ENCODE data around the gene CHD5. TPM values are rescaled to one million over a fixed set of nuclear protein-coding genes. Genes with fewer than 3 reads are reported as not detected.

CHD5 gene
- total and polyA plus RNA-seq, 7 experiments from 2014 or later, result 0.14 to 2.8 (median 0.37) TPM; not detected in 2

GRCh38 chr1:6183520-6183989, 3.4 kb upstream of the CHD5 start:
- Mint-ChIP-seq H3K4me1 (peaks cover 13 to 33% (median 23%) of the 10 kb centered on the region in 7 donors), H3K4me3 (no peak overlapping the region), H3K27me3 (peaks cover 10 to 25% (median 17%) of the 10 kb centered on the region in 5 donors), H3K27ac (no peak overlapping the region), H3K36me3 (peaks cover 0 to 14% (median 9%) of the 10 kb centered on the region in 5 donors), H3K9me3 (peaks cover 0 to 2% (median 0%) of the 10 kb centered on the region in 11 donors)
- intact Hi-C loops (cut with micrococcal nuclease), result no loop called here
- CTCF ChIA-PET, result no interaction called here
- Histone ChIP-seq H3K4me1 (ENCODE audit: control insufficient read depth in 2 of 2, insufficient read depth in 2 of 2, low read length in 2 of 2) (no peaks in the 10 kb centered on the region), H3K27ac (ENCODE audit: low read depth, low read length) (no peak overlapping the region), H3K4me3 (ENCODE audit: low read length) (no peak overlapping the region), H3K27me3 (ENCODE audit: control insufficient read depth in 2 of 2, insufficient read depth in 2 of 2, low read length in 2 of 2) (peaks cover 3 to 5% of the 10 kb centered on the region in 2 donors), H3K9me3 (ENCODE audit: control insufficient read depth in 2 of 3, low read length in 3 of 3) (no peaks in the 10 kb centered on the region), H3K36me3 (ENCODE audit: control insufficient read depth in 2 of 3, insufficient read depth in 3 of 3, low read length in 3 of 3) (peaks cover 0 to 28% (median 0%) of the 10 kb centered on the region in 3 experiments)
- POLR2A ChIA-PET, result no interaction called here
- ATAC-seq (peak; percentile 18), DNase-seq (no peak)

DNA sequence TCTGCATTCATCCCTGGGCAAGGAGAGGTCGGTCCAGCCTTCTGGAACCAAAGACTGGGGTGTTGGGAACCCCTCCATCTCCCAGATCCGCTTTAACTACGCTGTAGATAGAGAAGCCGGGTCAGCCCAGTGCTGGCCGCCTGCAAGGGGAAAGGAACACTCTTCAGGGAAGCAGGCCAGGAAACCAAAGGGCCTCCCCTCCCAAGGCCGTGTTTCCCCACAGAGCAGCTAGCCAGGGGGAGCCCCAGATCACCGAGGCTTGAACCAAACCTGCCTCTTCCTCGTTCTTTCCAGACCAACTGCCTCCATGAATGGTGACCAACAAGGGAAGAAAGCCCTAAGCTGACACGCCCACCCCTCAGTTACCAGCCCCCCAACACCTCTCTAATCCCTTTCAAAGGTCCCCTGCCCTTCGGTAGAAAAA, 1.2 kb upstream of the CHD5 start:
- Mint-ChIP-seq H3K4me1 (peaks cover 15 to 45% (median 27%) of the 10 kb centered on the region in 7 donors), H3K9me3 (peaks cover 0 to 2% (median 0%) of the 10 kb centered on the region in 11 donors), H3K27me3 (peaks cover 29 to 46% (median 32%) of the 10 kb centered on the region in 5 donors), H3K36me3 (peaks cover 0 to 10% (median 5%) of the 10 kb centered on the region in 5 donors), H3K27ac (peak overlapping the region in 1 of 9 donors; percentile 12), H3K4me3 (peak overlapping the region in 9 of 10 donors; percentile 49 to 82 (median 70))
- ATAC-seq (no peak), DNase-seq (no peak)
- Histone ChIP-seq H3K27me3 (ENCODE audit: control insufficient read depth in 2 of 2, insufficient read depth in 2 of 2, low read length in 2 of 2) (peaks cover 3 to 13% of the 10 kb centered on the region in 2 donors), H3K36me3 (ENCODE audit: control insufficient read depth in 2 of 3, insufficient read depth in 3 of 3, low read length in 3 of 3) (peaks cover 0 to 15% (median 0%) of the 10 kb centered on the region in 3 experiments), H3K4me3 (ENCODE audit: low read length) (no peak overlapping the region), H3K27ac (ENCODE audit: low read depth, low read length) (no peak overlapping the region), H3K4me1 (ENCODE audit: control insufficient read depth in 2 of 2, insufficient read depth in 2 of 2, low read length in 2 of 2) (no peaks in the 10 kb centered on the region), H3K9me3 (ENCODE audit: control insufficient read depth in 2 of 3, low read length in 3 of 3) (no peaks in the 10 kb centered on the region)
- ChIA-PET CTCF (interaction anchor here (0.6 kb wide), 1 partner anchor 25 kb away, joined by 3 read pairs; no protein-coding TSS in a partner anchor), POLR2A (no interaction called here)
- intact Hi-C loops (cut with micrococcal nuclease), result no loop called here

GRCh38 chr1:6180707-6181311, 688 bp upstream of the CHD5 start:
- Histone ChIP-seq H3K9me3 (ENCODE audit: control insufficient read depth in 2 of 3, low read length in 3 of 3) (no peaks in the 10 kb centered on the region), H3K27ac (ENCODE audit: low read depth, low read length) (no peak overlapping the region), H3K4me1 (ENCODE audit: control insufficient read depth in 2 of 2, insufficient read depth in 2 of 2, low read length in 2 of 2) (no peaks in the 10 kb centered on the region), H3K4me3 (ENCODE audit: low read length) (no peak overlapping the region), H3K36me3 (ENCODE audit: control insufficient read depth in 2 of 3, insufficient read depth in 3 of 3, low read length in 3 of 3) (peaks cover 0 to 12% (median 0%) of the 10 kb centered on the region in 3 experiments), H3K27me3 (ENCODE audit: control insufficient read depth in 2 of 2, insufficient read depth in 2 of 2, low read length in 2 of 2) (peaks cover 3 to 13% of the 10 kb centered on the region in 2 donors)
- ChIA-PET POLR2A (no interaction called here), CTCF (no interaction called here)
- Mint-ChIP-seq H3K4me3 (peak overlapping the region in 9 of 10 donors; percentile 58 to 82 (median 70)), H3K9me3 (peaks cover 0 to 2% (median 0%) of the 10 kb centered on the region in 11 donors), H3K4me1 (peaks cover 12 to 42% (median 27%) of the 10 kb centered on the region in 7 donors), H3K27me3 (peaks cover 29 to 46% (median 33%) of the 10 kb centered on the region in 5 donors), H3K36me3 (peaks cover 0 to 7% (median 3%) of the 10 kb centered on the region in 5 donors), H3K27ac (no peak overlapping the region)
- no peak for DNase-seq
- intact Hi-C loops (cut with micrococcal nuclease), result no loop called here
- ATAC-seq, result no peak

DNA sequence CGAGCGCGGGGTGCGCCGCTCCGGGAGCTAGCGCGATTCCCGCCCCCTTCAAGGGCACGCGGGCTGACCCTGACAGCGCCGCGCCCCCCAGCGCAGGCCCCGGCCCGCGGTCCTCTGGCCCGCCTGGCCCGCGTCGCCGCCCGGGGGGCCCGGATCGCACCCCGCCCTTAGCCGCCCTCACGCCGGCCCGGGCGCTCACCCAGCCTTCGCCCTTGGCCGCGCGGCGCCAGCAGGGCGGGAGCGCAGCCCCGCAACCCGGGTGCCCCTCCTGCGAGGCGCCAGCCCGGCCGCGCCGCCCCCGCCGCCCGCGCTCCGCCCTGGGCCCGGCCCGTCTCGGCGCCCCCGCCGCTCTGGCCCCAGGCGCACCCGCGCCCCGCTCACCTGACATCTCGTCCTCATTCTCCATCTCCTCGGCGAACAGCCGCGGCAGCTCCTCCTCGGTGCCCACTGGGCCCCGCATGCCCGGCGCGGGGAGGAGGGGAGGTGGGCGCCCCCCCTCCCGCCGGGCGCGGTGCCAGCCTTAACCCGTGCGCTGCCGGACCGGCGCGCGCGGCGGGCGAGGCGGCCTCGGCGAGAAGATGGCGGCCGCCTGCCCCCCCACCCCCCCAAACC, 451 bp downstream of the CHD5 start:
- POLR2A ChIA-PET, result no interaction called here
- intact Hi-C loops (cut with micrococcal nuclease), result no loop called here
- DNase-seq (no peak), ATAC-seq (no peak)
- Mint-ChIP-seq H3K27me3 (peaks cover 29 to 46% (median 33%) of the 10 kb centered on the region in 5 donors), H3K4me3 (peak overlapping the region in 1 of 10 donors; percentile 84), H3K27ac (no peak overlapping the region), H3K4me1 (peaks cover 10 to 40% (median 27%) of the 10 kb centered on the region in 7 donors), H3K36me3 (peaks cover 0 to 5% (median 2%) of the 10 kb centered on the region in 5 donors), H3K9me3 (peaks cover 0 to 2% (median 0%) of the 10 kb centered on the region in 11 donors)
- Histone ChIP-seq H3K4me1 (ENCODE audit: control insufficient read depth in 2 of 2, insufficient read depth in 2 of 2, low read length in 2 of 2) (no peaks in the 10 kb centered on the region), H3K27ac (ENCODE audit: low read depth, low read length) (no peak overlapping the region), H3K9me3 (ENCODE audit: control insufficient read depth in 2 of 3, low read length in 3 of 3) (no peaks in the 10 kb centered on the region), H3K27me3 (ENCODE audit: control insufficient read depth in 2 of 2, insufficient read depth in 2 of 2, low read length in 2 of 2) (peaks cover 3 to 13% of the 10 kb centered on the region in 2 donors), H3K4me3 (ENCODE audit: low read length) (no peak overlapping the region), H3K36me3 (ENCODE audit: control insufficient read depth in 2 of 3, insufficient read depth in 3 of 3, low read length in 3 of 3) (peaks cover 0 to 3% (median 0%) of the 10 kb centered on the region in 3 experiments)
- CTCF ChIA-PET, result no interaction called here

- Histone ChIP-seq H3K9me3 (ENCODE audit: control insufficient read depth in 2 of 3, low read length in 3 of 3) (peaks cover 0 to 3% (median 0%) of the 10 kb centered on the region in 3 experiments), H3K36me3 (ENCODE audit: control insufficient read depth in 2 of 3, insufficient read depth in 3 of 3, low read length in 3 of 3) (no peaks in the 10 kb centered on the region), H3K27ac (ENCODE audit: low read depth, low read length) (no peak overlapping the region), H3K4me3 (ENCODE audit: low read length) (no peak overlapping the region), H3K4me1 (ENCODE audit: control insufficient read depth in 2 of 2, insufficient read depth in 2 of 2, low read length in 2 of 2) (no peaks in the 10 kb centered on the region), H3K27me3 (ENCODE audit: control insufficient read depth in 2 of 2, insufficient read depth in 2 of 2, low read length in 2 of 2) (peaks cover 3 to 13% of the 10 kb centered on the region in 2 donors)
- H3K4me1 Mint-ChIP-seq, result peaks cover 10 to 36% (median 27%) of the 10 kb centered on the region in 7 donors
- DNase-seq (no peak), ATAC-seq (no peak)
- H3K9me3 Mint-ChIP-seq, result peaks cover 0 to 2% (median 0%) of the 10 kb centered on the region in 11 donors
- ChIA-PET CTCF (no interaction called here), POLR2A (no interaction called here)
- intact Hi-C loops (cut with micrococcal nuclease), result no loop called here
- peak overlapping the region in 9 of 10 donors; percentile 58 to 84 (median 71) for H3K4me3 Mint-ChIP-seq
- peaks cover 0 to 5% (median 0%) of the 10 kb centered on the region in 5 donors for H3K36me3 Mint-ChIP-seq
- H3K27ac Mint-ChIP-seq, result peak overlapping the region in 1 of 9 donors; percentile 47
- H3K27me3 Mint-ChIP-seq, result peaks cover 29 to 46% (median 33%) of the 10 kb centered on the region in 5 donors
Observed at GRCh38 chr1:6178751-6179563, 1.2 kb downstream of the CHD5 start.

GRCh38 chr1:6177681-6178380, 2.3 kb downstream of the CHD5 start:
- POLR2A ChIA-PET, result no interaction called here
- peaks cover 3 to 13% of the 10 kb centered on the region in 2 donors for H3K27me3 ChIP-seq (ENCODE audit: control insufficient read depth in 2 of 2, insufficient read depth in 2 of 2, low read length in 2 of 2)
- intact Hi-C loops (cut with micrococcal nuclease), result no loop called here
- no peaks in the 10 kb centered on the region for H3K36me3 ChIP-seq (ENCODE audit: control insufficient read depth in 2 of 3, insufficient read depth in 3 of 3, low read length in 3 of 3)
- CTCF ChIA-PET, result no interaction called here
- no peak overlapping the region for H3K27ac Mint-ChIP-seq
- no peak for DNase-seq
- ATAC-seq, result no peak
- peak overlapping the region in 5 of 10 donors; percentile 7 to 84 (median 39) for H3K4me3 Mint-ChIP-seq
- no peaks in the 10 kb centered on the region for H3K4me1 ChIP-seq (ENCODE audit: control insufficient read depth in 2 of 2, insufficient read depth in 2 of 2, low read length in 2 of 2)
- H3K36me3 Mint-ChIP-seq, result peaks cover 0 to 5% (median 0%) of the 10 kb centered on the region in 5 donors
- H3K27me3 Mint-ChIP-seq, result peaks cover 29 to 44% (median 33%) of the 10 kb centered on the region in 5 donors
- H3K4me3 ChIP-seq (ENCODE audit: low read length), result no peak overlapping the region
- peaks cover 10 to 32% (median 27%) of the 10 kb centered on the region in 7 donors for H3K4me1 Mint-ChIP-seq
- no peak overlapping the region for H3K27ac ChIP-seq (ENCODE audit: low read depth, low read length)
- peaks cover 0 to 2% (median 0%) of the 10 kb centered on the region in 11 donors for H3K9me3 Mint-ChIP-seq
- H3K9me3 ChIP-seq (ENCODE audit: control insufficient read depth in 2 of 3, low read length in 3 of 3), result peaks cover 0 to 3% (median 0%) of the 10 kb centered on the region in 3 experiments
